ENCODE results near the gene PPP6R2. TPM values are rescaled to one million over a fixed set of nuclear protein-coding genes. Genes with fewer than 3 reads are reported as not detected.

Gene PPP6R2
- total and polyA plus RNA-seq, 8 donors: 21.1 to 70.4 (median 25.1) TPM

DNA sequence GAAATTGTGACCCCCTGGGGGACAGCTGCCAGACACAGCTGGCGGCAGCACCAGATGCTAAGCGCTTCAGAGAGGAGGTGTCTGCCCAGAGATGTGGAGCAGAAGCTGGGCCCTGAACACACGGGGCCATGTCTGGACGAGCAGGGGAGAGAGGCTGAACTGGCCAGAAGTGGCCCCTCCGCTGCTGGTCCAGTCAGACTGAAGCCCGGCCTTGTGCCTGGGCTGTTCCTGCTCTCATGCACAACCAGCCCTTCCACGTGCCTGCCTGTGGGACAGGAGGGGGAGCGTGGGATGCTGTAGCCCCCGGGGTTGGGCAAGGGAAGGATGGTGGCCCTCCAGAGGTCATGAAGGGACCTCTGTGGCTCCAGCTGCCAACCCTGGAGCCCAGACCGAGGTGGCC lies 140.0 kb downstream of the PPP6R2 start:
- TF ChIP-seq, protein P1, sequence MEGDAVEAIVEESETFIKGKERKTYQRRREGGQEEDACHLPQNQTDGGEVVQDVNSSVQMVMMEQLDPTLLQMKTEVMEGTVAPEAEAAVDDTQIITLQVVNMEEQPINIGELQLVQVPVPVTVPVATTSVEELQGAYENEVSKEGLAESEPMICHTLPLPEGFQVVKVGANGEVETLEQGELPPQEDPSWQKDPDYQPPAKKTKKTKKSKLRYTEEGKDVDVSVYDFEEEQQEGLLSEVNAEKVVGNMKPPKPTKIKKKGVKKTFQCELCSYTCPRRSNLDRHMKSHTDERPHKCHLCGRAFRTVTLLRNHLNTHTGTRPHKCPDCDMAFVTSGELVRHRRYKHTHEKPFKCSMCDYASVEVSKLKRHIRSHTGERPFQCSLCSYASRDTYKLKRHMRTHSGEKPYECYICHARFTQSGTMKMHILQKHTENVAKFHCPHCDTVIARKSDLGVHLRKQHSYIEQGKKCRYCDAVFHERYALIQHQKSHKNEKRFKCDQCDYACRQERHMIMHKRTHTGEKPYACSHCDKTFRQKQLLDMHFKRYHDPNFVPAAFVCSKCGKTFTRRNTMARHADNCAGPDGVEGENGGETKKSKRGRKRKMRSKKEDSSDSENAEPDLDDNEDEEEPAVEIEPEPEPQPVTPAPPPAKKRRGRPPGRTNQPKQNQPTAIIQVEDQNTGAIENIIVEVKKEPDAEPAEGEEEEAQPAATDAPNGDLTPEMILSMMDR (IDR thresholded peaks at IDR 0.05): no peak
- H3K4me3 ChIP-seq: peak overlapping the region in 3 of 4 donors; percentile 33 to 60 (median 57)
- peaks cover 0 to 14% (median 0%) of the 10 kb centered on the region in 3 donors for H3K4me1 ChIP-seq
- DNase-seq (peak in 2 of 6 donors; percentile 53 to 75), ATAC-seq (no peak), FAIRE-seq (no peak)
- H3K27me3 ChIP-seq: no peaks in the 10 kb centered on the region
- peak overlapping the region; percentile 10 to 82 (median 80) for H3K27ac ChIP-seq
- H3K36me3 ChIP-seq: no peaks in the 10 kb centered on the region
- no peaks in the 10 kb centered on the region for H3K9me3 ChIP-seq
- 36 to 37% methylated on average over 10 of the region's 10 CpGs for WGBS, 2 donors
- intact Hi-C loops (cut with DNase I): no loop called here

GRCh38 chr22:50483556-50483955 lies 140.4 kb downstream of the PPP6R2 start:
- Histone ChIP-seq H3K4me3 (peak overlapping the region in 3 of 4 donors; percentile 33 to 60 (median 57)), H3K27ac (peak overlapping the region; percentile 78 to 82 (median 81)), H3K36me3 (no peaks in the 10 kb centered on the region), H3K27me3 (no peaks in the 10 kb centered on the region), H3K9me3 (no peaks in the 10 kb centered on the region), H3K4me1 (peaks cover 0 to 14% (median 0%) of the 10 kb centered on the region in 3 donors)
- TF ChIP-seq, protein P1 (IDR thresholded peaks at IDR 0.05): no peak
- ATAC-seq (no peak), FAIRE-seq (no peak), DNase-seq (peak in 2 of 6 donors; percentile 63 to 76)
- intact Hi-C loops (cut with DNase I): no loop called here
- 44 to 51% methylated on average over 8 of the region's 8 CpGs for WGBS, 2 donors

DNA sequence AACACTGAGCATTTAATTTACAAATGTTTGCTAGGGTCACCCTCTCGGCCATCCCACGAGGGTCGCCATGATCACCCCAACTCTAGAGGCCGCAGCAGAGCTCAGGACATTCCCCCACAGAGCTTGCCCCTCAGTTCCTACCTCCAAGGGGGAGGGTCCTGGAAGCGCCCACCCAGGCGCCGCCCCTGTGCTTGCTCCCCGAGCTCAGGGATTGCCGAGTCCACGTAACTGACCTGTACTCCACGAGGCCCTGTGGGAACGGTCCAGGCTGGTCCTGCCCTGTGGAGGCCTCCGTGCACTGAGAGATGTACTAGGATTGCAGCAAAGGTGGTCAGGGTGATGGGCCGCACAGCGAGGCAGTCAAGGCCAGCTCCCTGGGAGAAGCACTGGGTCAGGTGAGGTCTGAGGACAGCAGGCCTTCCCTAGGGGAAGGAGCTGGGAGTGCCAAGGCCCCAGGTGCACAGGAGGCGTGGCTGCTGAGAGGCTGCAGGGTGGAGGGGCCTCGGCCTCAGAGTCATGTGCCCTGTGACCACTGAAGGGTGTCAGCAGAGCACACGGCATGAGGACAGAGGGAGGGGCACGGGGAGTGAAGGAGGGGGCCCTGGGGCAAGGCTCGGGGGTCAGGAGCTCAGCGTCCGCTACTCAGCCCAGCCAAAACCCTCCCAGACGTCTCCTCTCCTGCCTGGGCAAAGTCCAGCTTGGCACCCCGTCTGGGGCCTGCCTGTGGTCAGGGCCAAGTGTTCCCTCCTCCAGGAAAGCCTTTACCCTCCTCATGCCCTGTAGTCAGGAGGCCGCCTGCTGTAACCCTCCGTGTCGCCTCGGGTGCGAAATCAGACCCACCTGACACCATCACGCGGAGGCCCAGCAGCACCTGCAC lies 141.1 kb downstream of the PPP6R2 start:
- intact Hi-C loops (cut with DNase I): no loop called here

GRCh38 chr22:50485221-50486131 lies 142.3 kb downstream of the PPP6R2 start:
- TF ChIP-seq, protein P1 (IDR thresholded peaks at IDR 0.05): no peak
- H3K27ac ChIP-seq: peak overlapping the region; percentile 78 to 82 (median 81)
- DNase-seq (peak; percentile 90 to 99 (median 96)), ATAC-seq (peak; percentile 55 to 73 (median 68)), FAIRE-seq (no peak)
- intact Hi-C loops (cut with DNase I): no loop called here
- H3K36me3 ChIP-seq: no peaks in the 10 kb centered on the region
- no peak overlapping the region for H3K4me3 ChIP-seq
- H3K9me3 ChIP-seq: no peaks in the 10 kb centered on the region
- H3K4me1 ChIP-seq: peaks cover 0 to 14% (median 0%) of the 10 kb centered on the region in 3 donors
- 25 to 30% methylated on average over 26 to 29 of the region's 29 CpGs for WGBS, 2 donors
- H3K27me3 ChIP-seq: no peaks in the 10 kb centered on the region

More for the DNA sequence above, 141.1 kb downstream of the PPP6R2 start:
- H3K4me1 ChIP-seq: peaks cover 0 to 14% (median 0%) of the 10 kb centered on the region in 3 donors
- H3K9me3 ChIP-seq: no peaks in the 10 kb centered on the region
- peak overlapping the region in 3 of 4 donors; percentile 33 to 60 (median 57) for H3K4me3 ChIP-seq
- ATAC-seq (peak; percentile 59 to 77 (median 76)), DNase-seq (peak; percentile 78 to 93 (median 92)), FAIRE-seq (no peak)
- no peaks in the 10 kb centered on the region for H3K36me3 ChIP-seq
- peak overlapping the region; percentile 78 to 82 (median 81) for H3K27ac ChIP-seq
- no peaks in the 10 kb centered on the region for H3K27me3 ChIP-seq
- TF ChIP-seq, protein P1 (IDR thresholded peaks at IDR 0.05): no peak
- WGBS, 2 donors: 38 to 39% methylated on average over 29 to 31 of the region's 31 CpGs

All from pancreas (tissue), 10 donors.